Activated CD8-positive, alpha-beta memory T cell treated with anti-CD3 and anti-CD28 coated beads, Interleukin-2, amount 50 U/mL, for 24 hours (primary cell): ENCODE results near the gene LRRC8D.
"Not testable (repeated sequence)": the region's sequence is repeated elsewhere in the genome, so short reads cannot be mapped to it uniquely, and the experiment has no call there.

Source experiments
- DNase-seq: peaks from one replicate; pipeline ENCODE4 v3.0.0-alpha.2; 2020; ENCODE audit errors: extremely low read depth

LRRC8D gene

DNA sequence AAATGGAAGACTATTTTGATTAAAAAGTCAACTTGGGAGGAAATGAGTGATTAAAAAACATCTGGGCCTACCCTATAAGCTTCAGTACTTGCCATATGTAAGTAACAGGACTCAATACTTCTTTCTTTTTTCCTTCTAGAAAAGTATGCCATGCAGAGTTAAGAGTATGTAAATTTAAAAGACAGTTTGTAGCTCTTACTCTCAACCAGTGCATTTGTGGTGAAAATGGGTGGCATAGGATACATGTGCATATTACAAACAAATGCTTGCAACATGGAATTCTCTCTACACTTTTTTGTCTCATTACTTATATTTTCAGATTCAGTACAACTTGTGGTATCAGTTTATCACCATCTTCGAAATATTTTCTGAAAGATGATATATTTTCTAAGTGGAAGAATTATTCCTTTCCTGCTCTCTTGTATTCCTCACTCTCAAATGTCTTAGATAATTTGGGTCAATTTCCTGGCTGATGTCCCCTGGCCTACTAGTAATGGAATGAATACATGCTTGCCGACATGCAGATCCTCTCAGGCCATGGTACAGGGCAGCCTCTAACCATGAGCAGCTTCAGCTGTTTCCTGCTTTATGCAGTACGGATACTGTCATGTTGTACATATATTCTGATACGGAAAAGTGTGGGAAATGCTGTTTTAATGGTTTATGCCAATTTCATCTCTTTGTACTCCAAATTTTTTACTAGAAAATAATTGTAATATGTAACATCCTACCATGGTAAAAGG, 92.7 kb downstream of the LRRC8D start:
- no peak for DNase-seq

DNA sequence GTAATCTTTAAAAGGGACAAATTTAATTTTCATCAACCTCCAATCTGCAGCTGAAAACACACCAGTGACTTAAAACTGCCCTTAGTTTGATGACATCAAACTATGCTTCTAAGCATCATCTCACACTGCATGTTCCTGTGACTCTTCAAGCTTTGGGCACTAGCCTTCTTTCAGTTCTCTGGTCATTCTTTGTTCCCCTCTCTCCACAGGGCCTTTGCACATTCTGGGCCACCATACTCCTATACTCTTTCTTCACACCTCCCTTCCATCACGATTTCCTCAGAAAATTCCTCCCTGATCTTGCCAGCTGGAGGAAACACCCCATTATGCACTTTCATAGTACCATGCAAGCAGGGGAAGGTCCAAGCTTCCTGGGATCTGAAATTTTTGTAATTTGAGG, 96.5 kb downstream of the LRRC8D start:
- no peak for DNase-seq

DNA sequence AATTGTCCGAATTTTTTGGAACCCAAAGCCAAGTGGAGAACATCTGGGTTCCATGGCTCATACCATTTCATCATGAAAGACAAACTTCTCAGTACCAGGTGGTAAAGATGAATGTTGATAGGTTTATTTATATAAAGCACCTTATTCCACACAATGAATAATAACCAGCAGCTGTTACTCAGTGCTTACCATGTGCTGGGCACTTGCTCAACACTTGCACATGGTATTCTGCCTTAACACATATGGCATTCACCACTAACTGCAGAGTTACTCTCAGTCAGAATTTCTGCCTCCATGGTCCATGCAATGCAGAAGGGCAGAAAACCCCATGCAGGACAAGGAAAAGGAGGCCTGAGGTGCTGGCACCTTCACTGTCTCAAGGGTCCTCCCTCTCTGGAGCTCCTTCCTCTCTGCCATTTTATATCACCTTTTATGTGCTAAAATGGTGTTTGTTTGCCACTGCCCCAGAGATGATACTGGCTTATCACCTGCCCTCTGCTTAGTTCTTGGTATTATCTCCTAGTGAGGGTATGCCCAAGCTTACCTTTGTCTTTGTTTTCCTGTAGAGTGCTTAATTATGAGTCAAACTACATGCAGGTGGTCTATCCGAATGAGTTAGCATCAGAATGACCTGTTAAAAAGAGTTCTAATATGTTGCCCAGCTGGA, 97.4 kb downstream of the LRRC8D start:
- no peak for DNase-seq

DNA sequence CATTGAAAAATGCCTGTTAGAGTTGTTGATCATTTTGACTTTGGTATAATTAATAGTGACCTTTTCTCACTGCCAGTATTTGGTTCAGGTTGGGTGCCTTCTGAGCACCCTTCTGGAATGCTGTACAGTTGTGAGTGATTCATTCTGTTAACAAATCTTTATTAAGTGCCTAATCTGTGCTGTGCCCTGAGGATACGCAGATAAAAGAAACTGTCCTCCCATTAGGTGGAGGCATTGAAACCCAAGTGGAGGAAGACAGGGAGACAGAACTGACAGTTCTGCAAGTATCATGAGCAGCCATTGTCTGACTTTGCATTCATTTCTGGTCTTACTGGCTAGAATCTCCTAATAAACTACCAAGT, 97.9 kb downstream of the LRRC8D start:
- no peak for DNase-seq

DNA sequence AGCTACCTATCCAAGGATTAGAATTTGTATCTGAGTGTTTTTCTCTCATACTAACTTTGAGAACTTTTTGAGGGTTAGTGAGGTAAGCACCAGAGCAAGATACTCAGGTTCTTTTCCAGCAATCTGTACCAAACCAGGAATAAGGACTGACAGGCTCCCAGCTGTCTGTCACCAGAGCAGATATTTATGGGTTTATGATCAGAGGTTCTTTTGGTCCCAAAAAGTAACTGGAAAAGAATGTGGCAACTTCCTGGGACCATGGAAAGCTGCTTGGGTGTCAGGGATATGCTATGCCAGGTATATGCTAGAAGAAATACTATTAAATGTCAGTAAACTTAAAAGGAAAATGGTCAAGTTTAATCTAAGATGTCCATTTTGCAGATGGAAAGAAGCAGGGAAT, 98.3 kb downstream of the LRRC8D start:
- DNase-seq = no peak

DNA sequence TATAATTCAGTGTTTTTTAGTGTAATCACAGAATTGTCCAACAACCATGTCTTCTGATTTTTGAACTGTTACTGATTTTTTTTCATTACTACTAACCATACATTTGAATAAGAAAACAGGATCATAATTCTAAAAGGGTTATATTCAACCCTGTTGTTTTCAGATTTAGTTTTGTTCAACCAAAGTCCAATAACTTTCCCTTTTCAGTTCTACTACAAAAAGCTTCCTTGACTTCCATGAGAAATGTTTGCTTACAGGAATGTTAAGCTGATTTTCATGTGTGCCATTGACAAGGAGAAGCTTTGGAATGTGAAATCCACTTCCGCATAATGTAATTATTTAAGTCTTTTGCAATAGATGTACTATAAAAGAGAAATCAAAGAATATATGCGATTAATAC, 102.1 kb downstream of the LRRC8D start:
- no peak for DNase-seq

DNA sequence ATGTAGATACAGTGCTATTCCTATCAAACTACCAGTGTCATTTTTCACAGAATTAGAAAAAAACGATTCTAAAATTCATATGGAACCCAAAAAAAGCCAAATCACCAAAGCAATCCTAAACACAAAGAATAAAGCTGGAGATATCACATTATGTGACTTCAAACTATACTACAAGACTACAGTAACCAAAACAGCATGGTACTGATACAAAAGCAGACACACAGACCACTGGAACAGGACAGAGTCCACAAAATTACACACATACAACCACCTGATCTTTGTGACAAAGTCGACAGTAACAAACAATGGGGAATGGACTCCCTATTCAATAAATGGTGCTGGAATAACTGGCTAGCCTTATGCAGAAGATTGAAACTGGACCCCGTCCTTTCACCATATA, 102.7 kb downstream of the LRRC8D start:
- no peak for DNase-seq

DNA sequence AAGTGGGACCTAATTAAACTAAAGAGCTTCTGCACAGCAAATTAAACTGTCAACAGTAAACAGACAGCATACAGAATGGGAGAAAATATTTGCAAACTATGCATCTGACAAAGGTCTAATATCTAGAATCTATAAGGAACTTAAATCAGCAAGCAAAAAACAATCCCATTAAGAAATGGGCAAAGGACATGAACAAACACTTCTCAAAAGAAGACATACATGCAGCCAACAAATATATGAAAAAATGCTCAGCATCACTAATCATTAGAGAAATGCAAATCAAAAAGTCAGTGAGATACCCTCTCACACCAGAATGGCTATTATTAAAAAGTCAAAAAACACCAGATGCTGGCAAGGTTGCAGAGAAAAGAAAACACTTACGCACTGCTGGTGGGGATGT, 103.2 kb downstream of the LRRC8D start:
- DNase-seq = not testable (repeated sequence)

DNA sequence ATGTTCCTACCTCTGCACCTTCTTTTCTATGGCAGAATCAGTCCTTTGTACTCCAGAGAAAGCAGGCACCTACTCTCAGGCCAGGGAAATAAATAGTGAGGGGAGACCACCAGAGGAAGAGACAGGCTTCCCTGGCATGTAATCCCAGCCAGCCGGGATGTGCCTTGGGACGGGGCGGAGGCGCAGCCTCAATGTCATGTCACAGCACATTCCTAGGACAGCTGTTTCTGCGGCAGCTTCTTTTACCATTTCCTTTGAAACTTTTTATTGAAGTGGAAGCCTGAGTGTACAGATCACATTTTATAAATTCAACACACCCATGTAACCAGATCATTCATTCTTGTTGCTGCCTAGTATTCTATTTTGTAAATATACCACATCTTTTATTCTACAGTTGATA, 106.2 kb downstream of the LRRC8D start:
- no peak for DNase-seq

DNA sequence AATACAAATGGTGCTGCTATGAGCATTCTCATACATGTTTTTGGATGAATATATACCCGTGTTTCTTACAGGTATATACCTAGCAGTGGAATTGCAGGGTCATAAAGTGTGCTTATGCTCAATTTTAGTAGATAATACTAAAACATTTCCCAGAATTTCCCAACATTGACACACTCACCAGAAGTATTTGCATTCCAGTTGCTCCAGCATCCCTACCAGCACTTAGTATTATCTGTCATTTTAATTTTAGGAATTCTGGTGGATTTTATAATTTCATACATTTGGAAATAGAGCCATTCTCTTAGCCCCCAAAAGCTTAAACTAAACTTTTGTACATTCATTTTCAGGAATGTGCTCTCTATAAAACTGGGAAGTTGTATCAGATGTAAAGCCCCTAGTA, 106.6 kb downstream of the LRRC8D start:
- DNase-seq = no peak

DNA sequence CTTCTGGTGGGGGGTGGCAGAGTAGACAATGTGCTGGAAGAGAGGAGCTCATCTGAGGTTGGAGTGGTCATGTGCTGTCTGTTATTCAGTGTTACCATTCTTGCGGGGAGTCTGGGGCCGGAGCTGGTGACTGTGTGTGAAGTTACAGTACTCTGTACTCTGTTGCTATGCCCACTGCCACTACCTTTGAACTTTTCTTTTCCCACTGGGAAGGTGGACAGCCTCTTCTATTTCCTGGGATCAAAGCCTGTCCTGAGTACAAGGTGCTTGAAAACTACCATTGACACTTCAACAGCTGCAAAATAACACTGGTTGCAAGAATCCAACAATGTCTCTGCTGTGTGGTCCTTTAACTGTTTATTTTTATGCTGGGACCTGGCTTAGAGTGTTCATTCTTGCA, 107.7 kb downstream of the LRRC8D start:
- DNase-seq = no peak

DNA sequence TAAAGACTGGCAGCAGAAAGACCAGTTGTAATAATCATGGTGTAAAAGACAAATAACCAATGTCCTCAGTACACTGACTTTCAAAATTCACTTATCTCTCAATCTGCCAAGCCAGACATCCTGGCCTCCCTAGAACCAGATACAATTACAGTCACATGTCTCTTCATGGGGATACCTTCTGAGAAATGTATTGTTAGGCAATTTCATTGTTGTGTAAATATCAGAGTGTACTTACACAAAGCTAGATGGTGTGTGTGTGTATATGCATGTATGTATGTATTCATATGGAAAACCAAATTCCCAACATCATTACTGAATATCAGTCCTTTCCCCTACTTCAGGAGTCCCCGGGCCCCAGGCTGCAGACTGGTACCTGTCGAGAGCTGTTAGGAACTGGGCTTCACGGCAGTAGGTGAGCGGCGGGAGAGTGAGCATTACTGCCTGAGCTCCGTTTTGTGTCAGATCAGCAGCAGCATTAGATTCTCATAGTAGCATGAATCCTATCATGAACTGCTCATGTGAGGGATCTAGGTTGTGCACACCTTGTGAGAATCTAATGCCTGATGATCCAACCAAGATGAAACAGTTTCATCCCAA, 108.7 kb downstream of the LRRC8D start:
- DNase-seq = no peak

DNA sequence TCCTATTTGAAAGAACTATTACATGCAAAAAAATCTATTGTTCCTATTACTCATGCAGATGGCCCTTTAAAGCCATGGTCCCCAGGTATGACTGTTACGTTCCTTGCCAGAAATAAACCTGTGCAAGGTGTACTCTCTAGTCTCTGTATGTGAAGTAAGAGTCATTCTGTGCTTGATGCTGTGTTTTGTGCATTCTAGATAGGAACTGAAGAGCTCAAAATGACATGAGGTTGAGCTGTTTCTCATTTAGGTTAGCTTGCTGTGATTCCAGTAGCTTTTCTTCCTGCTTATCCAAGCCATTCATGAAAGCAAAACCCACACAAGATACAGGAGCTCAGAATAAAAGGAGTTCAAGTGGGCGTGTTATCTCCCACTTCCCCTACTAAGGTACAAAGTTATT, 109.7 kb downstream of the LRRC8D start:
- no peak for DNase-seq

DNA sequence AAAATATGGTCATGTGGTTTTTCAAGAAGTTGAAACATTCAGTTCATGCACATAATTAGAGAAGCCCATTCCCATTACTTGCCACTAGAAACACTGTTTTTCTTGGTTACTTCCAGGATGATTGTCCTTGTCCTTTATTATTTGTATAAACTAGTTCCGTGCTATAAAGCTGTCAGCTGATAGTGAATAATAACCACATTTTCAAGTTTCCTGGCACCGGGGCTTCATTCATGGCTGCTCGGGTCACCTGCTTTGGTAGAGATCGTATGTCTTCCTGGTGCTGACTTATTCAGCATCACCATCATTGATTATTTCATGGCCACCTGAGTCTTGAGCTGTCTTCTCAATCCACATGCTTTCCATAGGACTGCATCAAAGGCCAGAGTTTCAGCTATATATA, 111.1 kb downstream of the LRRC8D start:
- DNase-seq = no peak

DNA sequence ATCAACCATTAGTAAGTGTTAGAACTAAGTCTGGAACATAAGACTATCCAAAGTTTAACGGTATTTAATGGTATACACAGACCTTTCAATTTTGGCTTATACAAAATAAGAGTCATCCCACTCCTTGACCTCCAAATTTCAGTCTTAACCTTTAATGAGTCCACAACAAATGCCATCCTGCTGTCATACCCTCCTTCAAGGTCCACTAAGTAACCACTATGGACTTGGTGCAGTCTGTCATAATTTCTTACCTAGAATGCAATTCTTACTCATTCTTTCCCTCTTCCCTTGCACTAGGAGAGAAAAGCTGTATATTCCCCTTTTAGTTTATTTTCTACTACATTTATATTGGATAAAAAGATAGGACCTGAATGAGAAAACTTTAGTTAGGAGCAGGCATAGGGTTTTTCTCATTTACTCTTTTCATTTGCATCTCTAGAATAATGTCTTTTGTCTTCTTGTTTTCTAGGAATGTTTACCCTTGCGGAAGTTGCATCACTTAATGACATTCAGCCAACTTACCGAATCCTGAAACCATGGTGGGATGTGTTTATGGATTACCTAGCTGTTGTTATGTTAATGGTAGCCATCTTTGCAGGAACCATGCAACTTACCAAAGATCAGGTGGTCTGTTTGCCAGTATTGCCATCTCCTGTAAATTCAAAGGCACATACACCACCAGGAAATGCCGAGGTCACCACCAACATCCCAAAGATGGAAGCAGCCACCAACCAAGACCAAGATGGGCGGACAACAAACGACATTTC, 111.9 kb downstream of the LRRC8D start:
- no peak for DNase-seq

DNA sequence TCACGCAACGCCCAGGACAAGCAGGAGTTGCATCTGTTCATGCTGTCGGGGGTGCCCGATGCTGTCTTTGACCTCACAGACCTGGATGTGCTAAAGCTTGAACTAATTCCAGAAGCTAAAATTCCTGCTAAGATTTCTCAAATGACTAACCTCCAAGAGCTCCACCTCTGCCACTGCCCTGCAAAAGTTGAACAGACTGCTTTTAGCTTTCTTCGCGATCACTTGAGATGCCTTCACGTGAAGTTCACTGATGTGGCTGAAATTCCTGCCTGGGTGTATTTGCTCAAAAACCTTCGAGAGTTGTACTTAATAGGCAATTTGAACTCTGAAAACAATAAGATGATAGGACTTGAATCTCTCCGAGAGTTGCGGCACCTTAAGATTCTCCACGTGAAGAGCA, 113.6 kb downstream of the LRRC8D start:
- no peak for DNase-seq

DNA sequence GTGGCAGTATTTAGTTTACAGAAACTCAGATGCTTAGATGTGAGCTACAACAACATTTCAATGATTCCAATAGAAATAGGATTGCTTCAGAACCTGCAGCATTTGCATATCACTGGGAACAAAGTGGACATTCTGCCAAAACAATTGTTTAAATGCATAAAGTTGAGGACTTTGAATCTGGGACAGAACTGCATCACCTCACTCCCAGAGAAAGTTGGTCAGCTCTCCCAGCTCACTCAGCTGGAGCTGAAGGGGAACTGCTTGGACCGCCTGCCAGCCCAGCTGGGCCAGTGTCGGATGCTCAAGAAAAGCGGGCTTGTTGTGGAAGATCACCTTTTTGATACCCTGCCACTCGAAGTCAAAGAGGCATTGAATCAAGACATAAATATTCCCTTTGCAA, 114.4 kb downstream of the LRRC8D start:
- DNase-seq = no peak

DNA sequence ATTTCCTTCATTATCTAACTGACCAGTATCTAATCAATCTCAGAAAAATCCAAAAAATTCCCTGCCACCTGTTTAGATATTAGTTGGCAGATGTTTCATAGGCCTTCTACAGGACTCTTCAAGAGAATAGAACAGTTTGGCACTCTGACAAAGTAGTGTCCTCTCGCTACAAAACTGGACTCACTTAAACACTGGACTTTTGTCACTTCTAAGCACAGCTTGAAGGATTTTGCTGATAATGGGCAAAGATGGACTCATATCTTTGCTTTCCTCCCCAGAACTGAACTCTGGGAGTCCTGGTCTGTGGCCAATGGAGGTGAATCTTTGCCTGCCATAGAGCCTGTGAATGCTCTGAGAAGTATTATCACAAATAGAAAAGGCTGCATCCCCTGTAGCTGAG, 115.9 kb downstream of the LRRC8D start:
- no peak for DNase-seq

DNA sequence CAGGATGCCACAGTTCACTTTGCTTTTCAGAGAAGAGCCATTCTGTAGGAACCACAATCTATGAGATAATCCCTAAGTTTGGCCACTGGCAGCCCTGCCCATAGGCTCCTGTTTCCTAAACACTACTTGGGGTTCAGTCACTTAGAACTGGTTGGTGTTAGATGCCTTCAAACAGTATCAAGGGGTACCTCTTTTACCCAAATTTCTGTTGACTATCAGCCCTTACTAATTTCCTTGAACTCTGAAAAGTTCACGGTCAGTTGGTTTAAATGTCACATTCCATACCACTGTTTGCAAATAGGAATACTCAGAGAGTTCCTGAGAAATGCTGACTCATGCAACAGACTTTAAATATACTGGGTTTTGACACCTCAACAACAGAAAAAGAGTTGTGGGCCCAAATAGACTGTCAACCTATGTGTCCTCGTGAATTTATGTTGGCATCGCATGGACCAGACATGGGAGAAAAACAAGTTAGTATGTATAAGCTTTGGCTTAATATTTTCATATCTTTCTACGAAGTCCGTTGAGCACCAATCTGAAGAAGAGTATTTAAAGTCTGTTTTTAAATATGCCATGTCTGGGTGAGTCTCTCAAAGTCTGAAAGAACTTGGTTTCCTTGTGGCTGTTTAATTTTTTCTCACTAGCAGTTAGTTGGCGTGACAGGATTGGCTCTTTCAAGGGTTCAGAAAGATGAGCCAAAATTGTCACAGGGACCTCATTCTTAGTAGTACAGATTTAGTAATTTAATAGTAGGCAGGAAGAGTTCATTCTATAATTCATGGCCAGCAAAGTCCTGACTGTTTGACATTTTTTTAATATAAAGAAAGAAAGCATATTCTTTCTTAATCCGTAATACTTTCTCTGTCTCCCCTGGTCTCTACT, 117.6 kb downstream of the LRRC8D start:
- no peak for DNase-seq

DNA sequence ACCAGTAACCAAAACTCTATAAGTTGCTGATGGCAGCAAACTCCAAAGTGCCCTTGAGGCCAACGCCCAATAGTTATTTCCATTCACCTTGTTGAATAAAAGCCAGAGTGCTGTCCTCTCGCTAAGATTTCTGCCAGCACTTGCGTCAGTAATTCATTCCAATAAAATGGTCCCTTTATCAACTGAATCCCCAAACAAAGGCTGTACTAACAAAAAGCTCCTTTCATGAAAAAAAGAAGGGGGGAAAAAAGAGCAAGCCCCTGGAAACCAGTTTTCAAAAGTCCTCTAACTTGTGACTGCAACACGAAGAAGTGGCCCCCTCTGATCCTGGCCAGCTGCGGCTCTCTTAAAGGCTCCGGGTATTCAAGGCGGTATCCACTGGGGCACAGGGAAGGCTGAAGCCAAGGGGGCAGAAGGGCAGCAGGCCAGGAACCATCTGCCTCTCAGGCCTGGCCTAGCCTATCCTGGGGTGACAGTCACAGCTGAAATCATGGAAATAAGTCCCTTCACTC, 118.3 kb downstream of the LRRC8D start:
- DNase-seq = no peak

DNA sequence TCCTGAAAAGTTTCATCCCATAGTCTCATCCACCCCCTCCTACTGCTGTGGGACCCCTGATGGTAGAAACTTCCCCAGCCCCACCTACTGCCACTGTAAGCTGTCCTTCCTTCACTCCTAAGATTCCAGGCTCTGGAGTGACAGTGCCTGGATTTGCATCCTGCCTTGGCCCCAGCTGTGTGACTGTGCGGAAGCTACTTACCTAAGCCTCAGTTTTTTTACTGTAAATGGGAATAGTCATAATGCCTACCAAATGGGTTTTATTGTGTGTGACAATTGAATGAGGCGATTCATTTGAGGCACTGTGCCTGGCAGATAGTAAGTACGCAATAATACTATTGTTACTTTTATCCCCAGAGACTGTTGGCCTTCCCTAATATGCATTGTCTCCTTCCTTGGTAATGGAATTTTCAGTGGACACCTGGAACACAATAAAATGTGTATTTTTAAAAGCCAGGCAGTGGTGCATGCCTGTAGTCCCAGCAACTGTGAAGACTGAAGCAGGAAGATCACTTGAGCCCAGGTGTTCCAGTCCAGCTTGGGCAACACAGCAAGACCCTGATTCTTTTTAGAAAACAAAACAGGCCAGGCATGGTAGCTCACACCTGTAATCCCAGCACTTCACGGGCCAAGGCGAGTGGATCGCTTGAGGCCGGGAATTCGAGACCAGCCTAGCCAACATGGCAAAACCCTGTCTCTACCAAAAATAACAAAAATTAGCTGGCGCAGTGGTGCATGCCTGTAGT, 119.0 kb downstream of the LRRC8D start:
- DNase-seq = no peak
